ENCODE measurements around the gene PSMD4.
"Not testable (repeated sequence)": the region's sequence is repeated elsewhere in the genome, so short reads cannot be mapped to it uniquely, and the experiment has no call there.

PSMD4 gene

DNA sequence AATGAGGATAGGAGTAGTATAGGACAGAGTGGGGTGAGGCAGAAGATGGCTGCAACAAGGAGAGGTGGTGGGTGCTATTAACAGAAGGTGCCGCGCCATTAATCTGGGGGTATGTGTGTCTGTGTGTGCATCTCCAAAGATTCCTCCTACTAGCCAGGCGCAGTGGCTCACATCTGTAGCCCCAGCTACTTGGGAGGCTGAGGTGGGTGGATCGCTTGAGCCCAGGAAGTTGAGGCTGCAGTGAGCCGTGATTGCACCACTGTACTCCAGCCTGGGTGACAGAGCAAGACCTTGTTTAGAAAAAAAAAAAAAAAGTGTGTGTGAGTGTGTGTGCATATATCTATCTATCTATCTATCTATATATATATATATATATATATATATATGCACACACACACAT lies 20.8 kb downstream of the PSMD4 start:
- DNase-seq = not testable (repeated sequence)

DNA sequence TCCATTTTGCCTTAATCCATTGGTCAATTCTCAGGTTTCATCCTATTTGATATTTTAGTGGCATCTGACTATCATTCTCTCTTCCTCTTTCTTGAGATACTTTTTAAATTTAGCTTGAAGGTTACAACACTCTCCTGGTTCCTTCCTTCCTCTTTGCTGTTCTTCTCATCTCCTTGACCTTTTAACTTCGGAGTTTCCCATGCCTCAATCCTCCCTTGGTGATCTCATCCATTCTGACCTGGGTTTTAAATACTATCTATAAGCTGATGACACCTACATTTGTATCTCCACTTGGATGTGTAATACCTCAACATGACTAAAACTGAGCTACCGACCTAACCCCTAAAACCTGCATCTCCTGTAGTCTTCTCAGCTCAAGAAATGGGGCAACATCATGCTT lies 22.7 kb downstream of the PSMD4 start:
- DNase-seq = no peak

DNA sequence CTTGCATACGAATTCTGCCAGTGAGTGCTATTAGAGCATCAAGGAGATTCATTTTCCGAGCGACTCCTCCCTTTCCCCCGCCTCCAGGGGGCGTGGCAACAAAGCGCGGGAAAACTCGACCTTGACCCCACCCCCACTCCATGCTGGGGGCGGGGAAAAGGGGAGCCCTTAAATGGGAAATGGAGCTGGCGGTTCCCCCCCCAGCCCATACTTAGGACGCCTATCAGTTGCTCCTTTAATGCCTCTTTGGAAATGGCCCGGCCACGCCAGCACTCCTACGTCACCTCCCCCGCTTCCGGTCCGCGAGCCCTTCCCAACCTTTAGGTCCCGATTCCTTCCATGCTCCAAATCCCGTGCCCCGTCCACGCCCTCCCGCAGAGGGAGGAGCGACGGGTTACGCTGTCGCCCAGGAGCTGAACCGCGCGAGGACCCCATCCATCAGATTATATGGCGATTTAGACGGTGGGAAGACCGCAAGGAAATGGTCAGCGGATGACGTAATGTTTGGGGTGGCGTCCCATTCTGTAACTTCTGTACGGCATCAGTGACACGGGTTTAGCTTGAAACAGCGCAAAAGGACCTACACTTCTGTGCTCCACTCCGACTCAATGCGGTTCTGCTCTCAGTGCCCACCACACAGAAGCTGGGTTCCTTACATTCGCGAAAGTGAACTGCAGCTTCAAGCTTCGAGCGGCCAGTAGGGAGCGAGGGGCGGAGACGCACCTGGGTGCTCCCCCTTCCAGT lies 26.9 kb downstream of the PSMD4 start:
- DNase-seq = peak; percentile 97

- peak; percentile 100 for DNase-seq
These were observed 27.7 kb downstream of the PSMD4 start, which contains the start of gene ZNF687 for GRCh38 chr1:151281969-151282882. Gene ZNF687 (plus strand): TSS chr1:151282299. CDS start chr1:151286292, 3,993 bp downstream.

GRCh38 chr1:151282883-151283725 lies 28.6 kb downstream of the PSMD4 start:
- no peak for DNase-seq

DNA sequence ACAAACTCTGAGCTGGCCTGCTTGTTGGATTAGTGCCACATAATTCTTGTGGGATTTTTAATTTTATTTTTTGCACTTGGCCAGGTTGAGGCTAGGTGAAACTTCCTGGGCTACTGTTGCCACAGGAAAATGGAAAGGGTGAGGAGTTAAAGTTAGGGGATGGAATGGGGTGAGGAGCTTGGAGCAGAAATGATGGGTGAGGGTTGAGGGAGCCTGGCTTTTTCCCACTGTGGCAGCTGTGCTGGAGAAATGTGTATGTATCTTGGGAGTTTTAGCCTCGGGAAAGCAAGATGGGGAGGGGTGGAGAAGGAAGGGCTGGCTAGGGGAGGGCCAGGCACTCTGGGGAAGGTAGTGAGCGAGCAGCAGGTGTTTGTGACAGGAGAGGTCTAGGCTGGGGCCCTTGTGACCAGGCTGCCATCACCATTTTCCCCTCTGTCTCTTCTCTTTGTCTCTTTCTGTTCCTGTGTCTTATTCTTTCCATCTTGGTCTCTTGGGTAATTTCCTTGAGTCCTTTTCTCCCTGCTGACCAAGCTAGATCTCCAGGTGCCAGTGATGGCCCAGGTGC lies 29.6 kb downstream of the PSMD4 start:
- DNase-seq = no peak

- no peak for DNase-seq
These were observed 32.2 kb downstream of the PSMD4 start for GRCh38 chr1:151286619-151287340.

GRCh38 chr1:151287341-151287699 lies 32.8 kb downstream of the PSMD4 start:
- no peak for DNase-seq

GRCh38 chr1:151287767-151288500 lies 33.4 kb downstream of the PSMD4 start:
- no peak for DNase-seq

DNA sequence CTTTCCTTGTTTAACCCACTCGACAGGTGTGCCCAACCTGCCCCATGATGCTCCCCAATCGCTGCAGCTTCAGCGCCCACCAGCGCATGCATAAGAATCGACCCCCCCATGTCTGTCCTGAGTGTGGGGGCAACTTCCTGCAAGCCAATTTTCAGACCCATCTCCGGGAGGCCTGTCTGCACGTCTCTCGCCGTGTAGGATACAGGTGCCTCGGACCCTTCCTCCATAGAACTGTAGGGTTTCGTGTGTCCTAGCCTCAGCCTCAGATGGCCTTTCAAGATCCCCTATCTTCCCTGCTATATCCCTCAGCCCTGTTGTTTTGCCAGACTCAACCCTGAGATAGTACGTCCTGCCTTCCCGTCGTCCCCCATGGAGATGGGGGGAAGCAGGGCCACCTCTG lies 34.0 kb downstream of the PSMD4 start:
- DNase-seq = no peak

- no peak for DNase-seq
These were observed 34.8 kb downstream of the PSMD4 start for GRCh38 chr1:151289080-151289935.

DNA sequence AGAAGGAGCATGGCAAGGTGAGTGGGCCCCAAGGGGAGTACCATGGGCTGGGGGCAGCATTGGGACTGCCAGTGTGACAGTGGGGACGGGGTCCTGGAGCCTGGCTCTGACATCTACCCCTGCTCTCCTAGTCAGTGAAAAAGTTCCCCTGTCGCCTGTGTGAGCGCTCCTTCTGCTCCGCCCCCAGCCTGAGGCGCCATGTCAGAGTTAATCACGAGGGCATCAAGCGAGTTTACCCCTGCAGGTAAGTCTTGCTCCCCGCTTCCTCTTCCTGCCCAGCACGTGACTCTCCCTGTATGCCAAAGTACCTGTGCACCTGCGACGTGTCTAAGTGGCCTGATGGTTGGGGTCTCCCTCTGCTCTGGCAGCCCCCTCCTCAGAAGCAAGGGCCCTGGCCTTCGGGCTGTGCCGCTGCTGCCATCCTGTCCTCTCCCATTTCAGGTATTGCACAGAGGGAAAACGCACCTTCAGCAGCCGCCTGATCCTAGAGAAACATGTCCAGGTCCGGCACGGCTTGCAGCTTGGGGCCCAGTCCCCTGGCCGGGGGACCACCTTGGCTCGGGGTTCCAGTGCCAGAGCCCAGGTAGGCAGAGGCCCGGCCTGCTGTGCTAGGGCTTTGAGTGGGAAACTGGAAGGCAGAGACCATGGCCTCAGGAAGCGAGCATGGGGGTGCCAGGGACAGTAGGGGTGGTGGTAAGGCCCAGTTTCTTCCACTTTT lies 35.6 kb downstream of the PSMD4 start:
- no peak for DNase-seq

GRCh38 chr1:151290709-151291303 lies 36.3 kb downstream of the PSMD4 start:
- DNase-seq = no peak

DNA sequence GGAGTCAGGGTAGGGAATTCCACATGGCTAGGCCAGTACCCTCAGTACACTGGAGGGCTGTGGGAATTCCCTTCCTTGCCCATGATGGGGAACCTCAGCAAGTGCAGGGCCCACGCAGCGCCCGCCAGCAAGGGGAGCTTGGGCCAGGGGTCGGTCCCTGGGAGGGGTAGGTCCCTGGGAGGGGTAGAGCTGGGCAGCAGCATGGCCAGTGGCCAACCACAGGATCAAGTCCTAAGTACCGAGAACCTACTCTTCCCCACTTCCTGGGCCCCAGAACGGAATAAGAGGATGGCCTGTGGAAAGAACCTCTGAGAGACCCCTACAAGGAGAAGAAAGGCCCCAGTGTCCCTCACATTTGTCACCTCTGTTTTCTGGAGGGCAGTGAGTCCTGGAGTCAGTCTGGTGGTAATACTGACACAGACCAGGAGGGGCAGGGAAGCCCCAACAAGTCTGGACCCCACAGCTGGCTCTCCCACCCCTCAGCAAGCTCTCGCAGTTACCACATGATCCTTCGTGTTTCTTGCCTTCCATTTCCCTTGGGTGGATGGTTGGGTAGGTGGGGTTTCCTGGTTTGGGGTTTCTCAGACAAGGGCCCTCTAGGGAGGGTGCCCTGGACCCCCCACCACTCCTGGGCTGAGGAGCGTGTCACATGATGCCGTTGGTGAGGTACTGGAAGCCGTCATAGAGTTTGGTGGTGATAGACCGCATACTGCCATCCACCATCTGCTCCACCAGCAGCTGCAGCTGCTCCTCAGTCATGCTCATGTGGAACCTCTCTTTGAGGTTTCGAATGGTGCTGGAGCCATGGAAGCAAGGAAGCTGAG lies 37.9 kb downstream of the PSMD4 start:
- no peak for DNase-seq

- DNase-seq = no peak
These were observed 38.6 kb downstream of the PSMD4 start for GRCh38 chr1:151293093-151293492.

DNA sequence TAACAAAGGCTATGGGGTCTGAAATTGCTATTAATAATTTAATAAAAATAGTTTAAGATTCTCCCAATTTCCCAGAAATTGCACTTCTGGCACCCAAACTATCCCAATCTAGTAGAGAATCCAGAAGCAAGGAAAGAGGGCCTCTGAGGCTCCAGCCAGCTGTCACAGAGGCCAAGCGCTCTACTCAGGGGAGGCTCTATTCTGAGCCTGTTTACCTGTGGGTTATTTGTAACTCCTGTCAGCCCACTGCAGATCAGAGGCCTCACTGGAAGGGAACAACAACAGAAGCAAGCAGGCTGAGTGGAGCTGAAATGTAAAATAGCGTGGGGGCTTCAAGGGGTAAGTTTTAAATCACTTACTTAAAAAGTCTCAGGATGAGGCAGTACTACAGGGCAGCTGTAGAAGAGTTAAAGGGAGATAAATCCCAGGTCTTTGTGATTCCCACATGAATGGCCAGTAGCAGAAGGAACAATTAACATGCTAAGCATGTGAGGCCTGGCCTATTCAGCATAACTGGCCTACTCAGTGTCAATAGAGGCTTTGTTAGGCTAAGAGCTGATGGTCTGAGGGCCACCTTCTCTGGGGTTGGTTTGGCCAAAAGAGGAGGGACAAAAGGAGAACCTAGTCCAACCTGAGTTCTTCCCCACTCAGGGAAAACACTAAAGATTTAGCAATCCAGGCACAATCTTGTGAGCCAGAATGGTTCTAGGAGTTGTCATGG lies 40.4 kb downstream of the PSMD4 start:
- no peak for DNase-seq

- no peak for DNase-seq
These were observed 55.3 kb downstream of the PSMD4 start for GRCh38 chr1:151309811-151310323.

Measured in NCI-H2081 treated with DMSO at 0.1 percent for 48 hours (cell line).